HepG2 (cell line): Measurements from ENCODE around the gene NDUFB4. TPM values are rescaled to one million over a fixed set of nuclear protein-coding genes. Genes with fewer than 3 reads are reported as not detected.

ENCODE experiments used
- ATAC-seq: fragments of 200-7000 bp; cut with Tn5 transposase; 3 replicates; pipeline ENCODE4 v1.9.1; 2020; ENCODE audit warnings: mild to moderate bottlenecking, moderate library complexity
- BruUV-seq: library from RNA; stranded (reverse); fragments of 400-500 nt; replicated peaks from 2 replicates; lab custom pipeline; 2021; lab: Mats Ljungman, UMichigan
- CTCF ChIA-PET: fragments of 300-600 bp; formaldehyde crosslinking; extraction: SDS; loops from one replicate; lab custom pipeline; 2021; ENCODE audit warnings: low total read pairs, inconsistent platforms, low intra/inter-chr PET ratio; lab: Yijun Ruan, JAX
- POLR2A ChIA-PET: fragments of 350-600 bp; sonication (Branson Sonifier 250); formaldehyde crosslinking; loops from one replicate; lab custom pipeline; 2020; ENCODE audit warnings: antibody characterized with exemption, inconsistent platforms; lab: Yijun Ruan, JAX
- DNase-seq: peaks from one replicate; pipeline ENCODE4 v3.0.0-alpha.2; 2015; ENCODE audit warnings: low spot score
- FAIRE-seq: peaks from 3 replicates; lab custom pipeline; 2011; peaks lifted over from hg19 to GRCh38; lab: Jason Lieb, UNC
- H2AFZ ChIP-seq: one replicate; pipeline ENCODE4 v1.6.1; 2011; ENCODE audit warnings: low read length, inconsistent platforms
- H3K27ac ChIP-seq: fragments of 300-600 bp; 3 replicates; pipeline ENCODE4 v1.8.0; 2011; ENCODE audit warnings: mixed run types, mild to moderate bottlenecking, mixed read lengths, low read length, inconsistent platforms; ENCODE audit not compliant: insufficient read depth; ENCODE audit errors: extremely low read length
- H3K27me3 ChIP-seq, 2 experiments: fragments of 200-600 bp in 1 of 2; 2 replicates in 1 of 2; 3 replicates in 1 of 2; pipeline versions ENCODE4 v1.6.0 to v1.8.0; 2011; ENCODE audit warnings: low read length in 2 of 2, mild to moderate bottlenecking in 2 of 2, moderate library complexity in 2 of 2, inconsistent platforms in 1 of 2; ENCODE audit not compliant: insufficient read depth in 2 of 2, control insufficient read depth in 1 of 2
- H3K36me3 ChIP-seq, 2 experiments: fragments of 200-600 bp in 1 of 2; replicated peaks in 1 of 2; 2 replicates in 1 of 2; 3 replicates in 1 of 2; pipeline versions ENCODE4 v1.5.1 to v1.8.0; 2011; ENCODE audit warnings: low read length in 2 of 2, inconsistent platforms in 1 of 2; ENCODE audit not compliant: insufficient read depth in 2 of 2, control insufficient read depth in 1 of 2
- H3K4me1 ChIP-seq: 2 replicates; pipeline ENCODE4 v1.5.1; 2012; ENCODE audit warnings: low read length, inconsistent platforms; ENCODE audit not compliant: insufficient read depth
- H3K4me2 ChIP-seq: 2 replicates; pipeline ENCODE4 v1.6.0; 2011; ENCODE audit warnings: low read depth, low read length, inconsistent platforms
- H3K4me3 ChIP-seq, 3 experiments: fragments of 200-600 bp in 1 of 3; sonication (generic), shearing (Covaris generic) in 1 of 3; replicated peaks in 1 of 3; 2 replicates each; pipeline ENCODE4 v1.5.1; 2011 to 2016; ENCODE audit warnings: low read length in 3 of 3, inconsistent platforms in 2 of 3, low read depth in 2 of 3, mild to moderate bottlenecking in 2 of 3, control low read depth in 1 of 3, mixed read lengths in 1 of 3; ENCODE audit not compliant: insufficient read depth in 1 of 3
- H3K79me2 ChIP-seq: one replicate; pipeline ENCODE4 v1.6.1; 2011; ENCODE audit warnings: low read length, inconsistent platforms; ENCODE audit not compliant: insufficient read depth
- H3K9ac ChIP-seq: 2 replicates; pipeline ENCODE4 v1.6.0; 2011; ENCODE audit warnings: mild to moderate bottlenecking, low read depth, low read length, inconsistent platforms; ENCODE audit not compliant: insufficient read depth
- H3K9me3 ChIP-seq: 2 replicates; pipeline ENCODE4 v1.5.1; 2012; ENCODE audit warnings: mild to moderate bottlenecking, low read length
- H4K20me1 ChIP-seq: 2 replicates; pipeline ENCODE4 v1.6.0; 2011; ENCODE audit warnings: inconsistent platforms, mild to moderate bottlenecking, low read length, moderate library complexity; ENCODE audit not compliant: insufficient read depth
- PLRG1 ChIP-seq: fragments of 450-650 bp; conservative IDR thresholded peaks from 2 replicates; pipeline ENCODE4 v1.6.1; 2016
- RBAK ChIP-seq: sonication (generic); formaldehyde crosslinking; IDR thresholded peaks from 2 replicates; pipeline ENCODE4 v1.5.1; 2020; ENCODE audit warnings: mild to moderate bottlenecking, missing genetic modification reagents
- SMC3 ChIP-seq: IDR thresholded peaks from 2 replicates; pipeline ENCODE4 v1.6.1; 2011; ENCODE audit warnings: low read length, improper control_type of control experiment
- TCF7L2 ChIP-seq: IDR thresholded peaks from 2 replicates; pipeline ENCODE4 v1.6.1; 2011; ENCODE audit warnings: mild to moderate bottlenecking, low read depth, low read length, moderate library complexity
- THAP7 ChIP-seq: sonication (generic); formaldehyde crosslinking; IDR thresholded peaks from 2 replicates; pipeline ENCODE4 v1.8.1; 2023; ENCODE audit warnings: mild to moderate bottlenecking, missing genetic modification reagents
- TOPORS ChIP-seq: sonication (generic); formaldehyde crosslinking; IDR thresholded peaks from 2 replicates; pipeline ENCODE4 v1.8.0; 2023; ENCODE audit warnings: mild to moderate bottlenecking, missing genetic modification reagents
- ZBTB42 ChIP-seq: sonication (generic); formaldehyde crosslinking; IDR thresholded peaks from 2 replicates; pipeline ENCODE4 v1.5.0; 2020; ENCODE audit warnings: mild to moderate bottlenecking, missing genetic modification reagents
- ZNF350 ChIP-seq: sonication (generic); formaldehyde crosslinking; IDR thresholded peaks from 2 replicates; pipeline ENCODE4 v1.4.0; 2020; ENCODE audit warnings: mild to moderate bottlenecking, low read depth, missing genetic modification reagents, borderline replicate concordance
- ZNF543 ChIP-seq: sonication (generic); formaldehyde crosslinking; IDR thresholded peaks from 2 replicates; pipeline ENCODE4 v1.4.0; 2020; ENCODE audit warnings: mild to moderate bottlenecking, missing genetic modification reagents
- ZNF552 ChIP-seq: sonication (generic); formaldehyde crosslinking; IDR thresholded peaks from 2 replicates; pipeline ENCODE4 v1.9.0; 2022; ENCODE audit warnings: missing genetic modification reagents, mild to moderate bottlenecking, borderline replicate concordance
- ZNF616 ChIP-seq: sonication (generic); formaldehyde crosslinking; IDR thresholded peaks from 2 replicates; pipeline ENCODE4 v1.5.0; 2020; ENCODE audit warnings: low read depth, mild to moderate bottlenecking, missing genetic modification reagents
- ZNF776 ChIP-seq: sonication (generic); formaldehyde crosslinking; IDR thresholded peaks from 2 replicates; pipeline ENCODE4 v1.4.0; 2020; ENCODE audit warnings: mild to moderate bottlenecking, missing genetic modification reagents
- WGBS: methylation state at CpG from one replicate; pipeline ENCODE4 v1.1.6; 2017; ENCODE audit warnings: low lambda C conversion rate; 5-methylcytosine and 5-hydroxymethylcytosine counted together
- in situ Hi-C: cut with HindIII; loops from 2 replicates; pipeline ENCODE4 v1.10.0; 2017; ENCODE audit warnings: low pct_unique_long_range_greater_than_20kb; ENCODE audit not compliant: extremely low pct_ligation_motif_present
- intact Hi-C: fragments of 100-400 bp; cut with micrococcal nuclease; formaldehyde crosslinking; loops from one replicate; pipeline ENCODE4 v1.10.0; 2022; ENCODE audit not compliant: unreplicated experiment
- polyA plus RNA-seq, 8 experiments: library from polyadenylated mRNA; depleted of rRNA in 3 of 8; stranded (reverse) in 7 of 8; unstranded in 1 of 8; fragments of >200 nt; fragmentation: Illumina TruSeq in 4 of 8; extraction: Trizol in 4 of 8; gene quantifications; 2 replicates each; pipeline versions ENCODE4 v1.2.1 to v1.2.3, GENCODE V29; 2011 to 2016; ENCODE audit warnings: low read depth in 4 of 8, missing spikeins in 1 of 8, mixed read lengths in 1 of 8; ENCODE audit not compliant: insufficient read depth in 1 of 8
- total RNA-seq, 5 experiments: library from RNA; depleted of rRNA; stranded (reverse); fragments of >200 nt; fragmentation: Illumina TruSeq; extraction: Trizol; gene quantifications; 2 replicates each; pipeline ENCODE4 v1.2.3, GENCODE V29; 2016; ENCODE audit warnings: low read depth in 1 of 5
- TF ChIP-seq, protein P1 (sequence below): sonication (generic); formaldehyde crosslinking; IDR thresholded peaks from 2 replicates; pipeline ENCODE4 v1.9.0; 2021; ENCODE audit warnings: missing genetic modification reagents, borderline replicate concordance
- TF ChIP-seq, protein P2 (sequence below): sonication (generic); formaldehyde crosslinking; IDR thresholded peaks from 2 replicates; pipeline ENCODE4 v1.8.0; 2022; ENCODE audit warnings: mild to moderate bottlenecking, missing genetic modification reagents, borderline replicate concordance
- TF ChIP-seq, protein P3 (sequence below): sonication (generic); formaldehyde crosslinking; IDR thresholded peaks from 2 replicates; pipeline ENCODE4 v1.8.0; 2022; ENCODE audit warnings: low read depth, missing genetic modification reagents

NDUFB4 gene
- total and polyA plus RNA-seq, 2 of the 13 experiments (the other 11 are each of a cell fraction or from before 2014, with no cell fraction given), result 115 to 116 TPM

- Histone ChIP-seq H3K79me2 (no peaks in the 10 kb centered on the region), H3K27ac (no peak overlapping the region), H3K4me1 (peaks cover 5% of the 10 kb centered on the region; the same call in 1 of the 2 replicates), H3K9me3 (no peaks in the 10 kb centered on the region), H3K9ac (no peak overlapping the region), H3K4me3 (no peak overlapping the region), H3K36me3 (no peaks in the 10 kb centered on the region), H4K20me1 (no peaks in the 10 kb centered on the region), H2AFZ (no peak overlapping the region), H3K27me3 (0 out of 5 replicates have a peak, but pooled peaks cover 0 to 2% of the 10 kb centered on the region in 2 experiments), H3K4me2 (no peak overlapping the region)
- no peak for TF ChIP-seq THAP7 (CRISPR knock-in tag)
- TF ChIP-seq, protein P1, sequence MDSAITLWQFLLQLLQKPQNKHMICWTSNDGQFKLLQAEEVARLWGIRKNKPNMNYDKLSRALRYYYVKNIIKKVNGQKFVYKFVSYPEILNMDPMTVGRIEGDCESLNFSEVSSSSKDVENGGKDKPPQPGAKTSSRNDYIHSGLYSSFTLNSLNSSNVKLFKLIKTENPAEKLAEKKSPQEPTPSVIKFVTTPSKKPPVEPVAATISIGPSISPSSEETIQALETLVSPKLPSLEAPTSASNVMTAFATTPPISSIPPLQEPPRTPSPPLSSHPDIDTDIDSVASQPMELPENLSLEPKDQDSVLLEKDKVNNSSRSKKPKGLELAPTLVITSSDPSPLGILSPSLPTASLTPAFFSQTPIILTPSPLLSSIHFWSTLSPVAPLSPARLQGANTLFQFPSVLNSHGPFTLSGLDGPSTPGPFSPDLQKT, result no peak
- no peak for TF ChIP-seq SMC3
- TF ChIP-seq ZNF552 (CRISPR knock-in tag), result no peak
- no peak for TF ChIP-seq PLRG1
- no peak for TF ChIP-seq ZNF776
- intact Hi-C loops, result no loop called here
- ATAC-seq (no peak), DNase-seq (no peak), FAIRE-seq (no peak)
- BruUV-seq, result no TSS peak
- CTCF ChIA-PET, result no interaction called here
- WGBS, result 6% methylated on average over 2 of the region's 2 CpGs
- POLR2A ChIA-PET, result no interaction called here
- in situ Hi-C loops, result no loop called here
Observed at GRCh38 chr3:120572027-120572426, 24.1 kb upstream of the NDUFB4 start.

GRCh38 chr3:120587332-120587975, 8.7 kb upstream of the NDUFB4 start:
- Histone ChIP-seq H4K20me1 (no peaks in the 10 kb centered on the region), H3K4me1 (no peaks in the 10 kb centered on the region), H3K4me2 (no peak overlapping the region), H3K36me3 (no peaks in the 10 kb centered on the region), H3K27ac (no peak overlapping the region), H3K4me3 (no peak overlapping the region), H2AFZ (no peak overlapping the region), H3K79me2 (no peaks in the 10 kb centered on the region), H3K27me3 (no peaks in the 10 kb centered on the region), H3K9ac (no peak overlapping the region), H3K9me3 (no peaks in the 10 kb centered on the region)
- in situ Hi-C loops, result no loop called here
- 10% methylated on average over 3 of the region's 3 CpGs for WGBS
- intact Hi-C loops, result no loop called here
- ATAC-seq (no peak), DNase-seq (no peak), FAIRE-seq (no peak)
- POLR2A ChIA-PET, result no interaction called here
- no TSS peak for BruUV-seq
- CTCF ChIA-PET, result no interaction called here
- TF ChIP-seq ZBTB42 (CRISPR knock-in tag) (no peak), TOPORS (CRISPR knock-in tag) (no peak), TCF7L2 (no peak), RBAK (no peak), ZNF350 (CRISPR knock-in tag) (no peak), ZNF543 (CRISPR knock-in tag) (no peak), ZNF616 (CRISPR knock-in tag) (no peak)
- TF ChIP-seq, protein P2, sequence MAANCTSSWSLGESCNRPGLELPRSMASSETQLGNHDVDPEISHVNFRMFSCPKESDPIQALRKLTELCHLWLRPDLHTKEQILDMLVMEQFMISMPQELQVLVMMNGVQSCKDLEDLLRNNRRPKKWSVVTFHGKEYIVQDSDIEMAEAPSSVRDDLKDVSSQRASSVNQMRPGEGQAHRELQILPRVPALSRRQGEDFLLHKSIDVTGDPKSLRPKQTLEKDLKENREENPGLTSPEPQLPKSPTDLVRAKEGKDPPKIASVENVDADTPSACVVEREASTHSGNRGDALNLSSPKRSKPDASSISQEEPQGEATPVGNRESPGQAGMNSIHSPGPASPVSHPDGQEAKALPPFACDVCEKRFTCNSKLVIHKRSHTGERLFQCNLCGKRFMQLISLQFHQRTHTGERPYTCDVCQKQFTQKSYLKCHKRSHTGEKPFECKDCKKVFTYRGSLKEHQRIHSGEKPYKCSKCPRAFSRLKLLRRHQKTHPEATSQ (CRISPR knock-in tag), result no peak
- TF ChIP-seq, protein P3, sequence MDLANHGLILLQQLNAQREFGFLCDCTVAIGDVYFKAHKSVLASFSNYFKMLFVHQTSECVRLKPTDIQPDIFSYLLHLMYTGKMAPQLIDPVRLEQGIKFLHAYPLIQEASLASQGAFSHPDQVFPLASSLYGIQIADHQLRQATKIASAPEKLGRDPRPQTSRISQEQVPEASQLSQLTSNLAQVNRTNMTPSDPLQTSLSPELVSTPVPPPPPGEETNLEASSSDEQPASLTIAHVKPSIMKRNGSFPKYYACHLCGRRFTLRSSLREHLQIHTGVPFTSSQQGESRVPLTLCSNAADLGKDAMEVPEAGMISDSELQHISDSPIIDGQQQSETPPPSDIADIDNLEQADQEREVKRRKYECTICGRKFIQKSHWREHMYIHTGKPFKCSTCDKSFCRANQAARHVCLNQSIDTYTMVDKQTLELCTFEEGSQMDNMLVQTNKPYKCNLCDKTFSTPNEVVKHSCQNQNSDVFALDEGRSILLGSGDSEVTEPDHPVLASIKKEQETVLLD (CRISPR knock-in tag), result no peak
